H7 (cell line): ENCODE data around the gene AHNAK2. TPM values are rescaled to one million over a fixed set of nuclear protein-coding genes. Genes with fewer than 3 reads are reported as not detected.
"Not testable (repeated sequence)": the region's sequence is repeated elsewhere in the genome, so short reads cannot be mapped to it uniquely, and the experiment has no call there.

ENCODE experiments used
- DNase-seq: peaks from one replicate; pipeline ENCODE4 v3.0.0; 2012
- H3K27me3 ChIP-seq: 2 replicates; pipeline ENCODE4 v1.6.0; 2011; ENCODE audit warnings: mild to moderate bottlenecking, low read length; ENCODE audit not compliant: control insufficient read depth, insufficient read depth
- H3K36me3 ChIP-seq: replicated peaks from 2 replicates; pipeline ENCODE4 v1.5.1; 2011; ENCODE audit warnings: low read length; ENCODE audit not compliant: control insufficient read depth, insufficient read depth
- H3K4me3 ChIP-seq: 2 replicates; pipeline ENCODE4 v1.5.1; 2011; ENCODE audit warnings: low read depth, mild to moderate bottlenecking, control low read depth, low read length, moderate library complexity; ENCODE audit not compliant: insufficient read depth
- total RNA-seq: library from RNA; depleted of rRNA; stranded (reverse); fragments of >200 nt; shearing (Covaris generic); gene quantifications from 2 replicates; pipeline ENCODE4 v1.2.3, GENCODE V29; 2014

Gene AHNAK2
- total RNA-seq, 1 experiment from 2014 or later = 2.0 TPM

DNA sequence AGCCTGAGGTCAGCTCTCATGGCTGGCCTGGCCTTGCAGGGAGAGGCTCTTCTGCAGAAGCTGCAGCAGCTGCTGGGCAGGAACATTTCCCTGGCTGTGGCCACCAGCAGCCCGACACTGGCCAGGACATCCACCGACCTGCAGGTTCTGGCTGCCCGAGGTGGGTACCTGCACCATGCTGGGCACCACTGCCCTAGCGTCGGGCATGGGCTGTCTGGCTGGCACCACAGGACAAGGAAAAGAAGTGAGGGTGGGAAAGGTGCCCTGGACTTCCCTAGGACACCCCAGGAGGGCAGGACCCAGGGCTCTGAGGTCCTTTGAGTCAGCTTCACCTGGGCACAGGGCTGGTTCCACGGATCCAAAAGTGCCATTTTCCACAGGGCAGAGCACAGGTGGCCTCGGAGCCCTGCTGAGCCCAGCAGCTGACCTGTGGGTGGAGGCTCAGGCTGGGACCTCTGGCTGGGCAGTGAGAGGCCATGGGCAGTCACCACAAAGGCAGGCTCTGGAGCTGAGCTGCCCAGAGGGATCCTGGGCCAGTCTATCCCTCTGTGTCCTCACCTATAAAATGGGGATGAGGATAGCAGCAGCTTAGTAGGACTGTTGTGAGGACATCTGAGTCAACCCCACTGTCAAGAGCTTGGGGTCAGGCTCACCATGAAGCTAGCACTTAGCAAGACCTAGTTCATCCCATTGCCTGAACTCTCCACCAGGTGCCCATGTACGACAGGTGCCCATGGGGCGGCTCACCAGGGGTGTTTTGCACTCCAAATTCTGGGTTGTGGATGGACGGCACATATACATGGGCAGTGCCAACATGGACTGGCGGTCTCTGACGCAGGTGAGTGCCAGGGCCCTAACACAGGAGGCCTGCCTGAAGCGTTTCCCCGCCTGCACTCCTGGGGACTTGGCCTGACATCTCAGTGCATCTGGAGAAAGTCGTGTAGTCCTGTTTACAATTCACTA is 48.6 kb downstream of the AHNAK2 start:
- no peak for DNase-seq
- peaks cover 37% of the 10 kb centered on the region for H3K27me3 ChIP-seq
- H3K36me3 ChIP-seq = no peaks in the 10 kb centered on the region
- no peak overlapping the region for H3K4me3 ChIP-seq

DNA sequence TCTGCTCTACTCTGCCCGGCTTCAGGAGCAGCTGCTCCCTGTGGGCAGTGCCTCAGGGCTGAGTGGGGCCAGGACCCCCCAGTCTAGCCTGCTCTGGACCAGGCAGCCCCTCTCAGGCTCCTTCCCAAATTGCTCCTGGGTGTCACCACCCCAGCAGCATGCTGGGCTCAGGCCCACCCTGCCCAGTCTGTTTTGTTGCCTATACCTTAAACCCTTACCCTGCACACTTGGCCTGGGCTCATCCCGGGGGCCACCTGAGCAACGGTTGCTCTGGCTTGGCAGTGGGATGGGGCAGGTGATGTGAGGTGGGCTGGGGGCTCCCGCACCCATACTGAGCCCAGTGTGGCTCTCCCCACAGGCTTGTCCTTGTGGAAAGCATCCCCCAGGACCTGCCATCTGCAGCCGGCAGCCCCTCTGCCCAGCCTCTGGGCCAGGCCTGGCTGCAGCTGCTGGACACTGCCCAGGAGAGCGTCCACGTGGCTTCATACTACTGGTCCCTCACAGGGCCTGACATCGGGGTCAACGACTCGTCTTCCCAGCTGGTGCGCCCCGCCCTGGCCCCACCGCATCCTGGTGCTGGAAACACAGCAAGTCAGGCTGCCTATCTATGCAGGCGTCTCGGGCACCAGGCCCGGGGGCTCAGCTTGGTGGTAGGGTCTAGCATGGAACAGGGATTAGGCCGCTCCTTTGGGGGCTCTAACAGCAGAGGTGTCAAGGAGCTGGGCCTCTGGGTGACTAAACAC is 49.6 kb downstream of the AHNAK2 start:
- no peaks in the 10 kb centered on the region for H3K36me3 ChIP-seq

DNA sequence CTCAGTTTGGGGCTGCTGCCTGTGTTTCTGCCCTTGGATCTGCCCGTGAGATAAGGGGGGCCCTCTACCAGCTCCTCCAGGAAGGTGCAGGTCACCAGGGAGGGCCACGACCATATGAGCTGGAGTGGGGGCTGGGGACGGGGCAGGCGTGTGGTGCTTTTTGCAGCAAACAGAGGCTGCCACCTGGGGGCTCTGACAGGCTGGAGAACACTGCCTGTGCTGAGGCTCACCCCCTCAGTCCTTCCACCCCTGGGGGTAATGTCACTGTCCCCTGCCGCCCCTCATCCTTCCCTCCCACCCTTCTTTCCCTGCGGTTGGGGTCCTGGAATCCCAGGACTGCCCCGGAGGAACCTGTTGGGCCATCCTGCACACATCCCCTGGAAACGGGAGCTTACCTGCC is 50.3 kb downstream of the AHNAK2 start:
- peak; percentile 63 for DNase-seq
- H3K27me3 ChIP-seq = peaks cover 26% of the 10 kb centered on the region
- H3K4me3 ChIP-seq = no peak overlapping the region
- H3K36me3 ChIP-seq = no peaks in the 10 kb centered on the region

More for the DNA sequence above, 49.6 kb downstream of the AHNAK2 start:
- Histone ChIP-seq H3K4me3 (no peak overlapping the region), H3K27me3 (peaks cover 31% of the 10 kb centered on the region)
- DNase-seq = no peak

DNA sequence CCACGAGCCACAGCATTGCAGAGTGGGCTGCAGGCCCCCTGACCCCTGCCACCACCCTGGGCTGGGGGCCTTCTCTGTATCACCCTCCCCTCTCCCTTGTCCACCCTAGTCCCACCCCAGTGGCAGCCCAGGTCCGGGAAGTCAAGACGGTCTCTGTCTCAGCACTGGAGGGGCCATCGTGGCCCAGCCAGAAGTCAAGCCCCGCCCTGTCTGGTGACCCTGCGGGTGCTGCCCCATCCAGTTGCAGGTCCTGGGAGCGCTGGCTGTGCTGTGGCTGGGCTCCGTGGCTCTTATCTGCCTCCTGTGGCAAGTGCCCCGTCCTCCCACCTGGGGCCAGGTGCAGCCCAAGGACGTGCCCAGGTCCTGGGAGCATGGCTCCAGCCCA is 50.8 kb downstream of the AHNAK2 start:
- H3K36me3 ChIP-seq = no peaks in the 10 kb centered on the region
- DNase-seq = peak; percentile 71
- H3K4me3 ChIP-seq = no peak overlapping the region
- H3K27me3 ChIP-seq = peaks cover 22% of the 10 kb centered on the region

DNA sequence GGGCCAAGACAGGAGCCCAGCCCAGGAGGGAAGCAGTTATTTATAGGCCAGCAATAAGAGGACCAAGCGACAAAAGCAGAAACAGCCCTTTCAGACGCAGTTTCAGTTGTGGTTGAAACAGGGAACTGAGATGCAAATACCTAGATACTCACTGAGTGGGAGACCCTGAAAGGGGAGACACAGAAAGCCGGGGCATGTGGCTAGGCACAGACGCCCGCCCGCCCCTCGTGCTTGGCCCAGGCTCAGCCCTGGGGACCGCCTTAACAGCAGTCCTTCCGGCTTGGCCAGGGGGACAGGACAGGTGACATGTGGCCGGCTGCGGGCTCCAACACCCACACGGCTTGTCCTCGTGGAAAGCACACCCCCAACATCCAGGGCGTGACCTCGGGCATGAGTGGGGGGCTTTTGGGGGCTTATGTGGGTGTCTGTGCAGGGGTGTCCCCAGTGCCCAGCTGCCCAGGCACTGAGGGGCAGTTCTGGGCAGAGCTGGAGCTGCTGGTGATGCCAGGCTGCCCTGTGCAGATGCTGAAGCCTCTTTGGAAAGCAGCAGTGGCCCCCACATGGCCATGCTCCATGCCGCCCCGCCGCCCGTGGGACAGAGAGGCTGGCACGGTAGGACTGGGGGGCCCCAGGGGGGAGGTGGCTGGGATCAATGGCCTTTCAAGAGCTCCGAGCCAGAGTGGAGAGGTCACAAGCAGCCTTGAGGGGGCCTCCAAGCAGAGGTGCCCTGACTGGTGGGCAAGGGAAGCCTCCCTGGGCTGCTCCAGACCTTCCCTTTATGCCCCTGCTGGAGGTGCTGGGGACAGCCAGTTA is 51.3 kb downstream of the AHNAK2 start:
- Histone ChIP-seq H3K27me3 (peaks cover 16% of the 10 kb centered on the region; the same call in 1 of the 2 replicates), H3K4me3 (no peak overlapping the region), H3K36me3 (no peaks in the 10 kb centered on the region)
- no peak for DNase-seq

DNA sequence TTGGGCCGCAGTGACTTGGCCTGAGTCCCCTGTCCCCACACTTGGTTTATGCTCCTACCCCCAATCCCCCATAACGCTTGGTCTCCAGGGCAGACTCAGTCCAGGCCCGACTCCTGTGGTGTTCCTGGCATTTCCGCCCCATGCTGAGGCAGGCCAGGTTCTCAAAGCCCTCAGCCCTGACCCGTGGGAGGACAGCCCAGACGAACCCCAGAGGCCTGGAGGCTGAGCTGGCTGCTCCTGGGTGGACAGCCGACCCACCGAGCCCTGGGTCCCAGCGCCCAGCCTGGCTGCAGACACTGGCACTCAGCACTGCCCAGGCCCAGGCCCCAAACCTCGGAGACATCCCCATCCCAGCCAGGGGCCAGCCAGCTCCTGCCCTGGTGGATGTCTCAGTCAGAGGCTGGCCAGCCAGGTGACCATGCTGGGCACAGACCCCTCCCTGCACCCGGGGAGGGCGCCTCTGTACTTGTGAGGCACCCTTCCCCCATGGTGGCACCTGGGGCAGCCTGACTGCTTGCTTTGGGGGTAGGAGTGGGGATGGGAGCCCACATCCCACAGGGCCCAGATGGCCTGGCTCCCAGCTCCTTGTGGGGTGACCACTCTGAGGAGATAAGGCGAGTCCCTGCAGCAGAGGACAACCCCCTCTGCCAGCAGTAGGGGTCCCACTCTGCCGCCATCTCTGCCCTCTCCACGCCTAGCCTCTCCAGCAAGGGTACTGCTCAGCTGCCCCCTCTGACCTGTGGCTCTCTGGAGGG is 52.1 kb downstream of the AHNAK2 start:
- Histone ChIP-seq H3K27me3 (peaks cover 8% of the 10 kb centered on the region; the same call in 1 of the 2 replicates), H3K4me3 (no peak overlapping the region), H3K36me3 (no peaks in the 10 kb centered on the region)
- DNase-seq = peak; percentile 63

DNA sequence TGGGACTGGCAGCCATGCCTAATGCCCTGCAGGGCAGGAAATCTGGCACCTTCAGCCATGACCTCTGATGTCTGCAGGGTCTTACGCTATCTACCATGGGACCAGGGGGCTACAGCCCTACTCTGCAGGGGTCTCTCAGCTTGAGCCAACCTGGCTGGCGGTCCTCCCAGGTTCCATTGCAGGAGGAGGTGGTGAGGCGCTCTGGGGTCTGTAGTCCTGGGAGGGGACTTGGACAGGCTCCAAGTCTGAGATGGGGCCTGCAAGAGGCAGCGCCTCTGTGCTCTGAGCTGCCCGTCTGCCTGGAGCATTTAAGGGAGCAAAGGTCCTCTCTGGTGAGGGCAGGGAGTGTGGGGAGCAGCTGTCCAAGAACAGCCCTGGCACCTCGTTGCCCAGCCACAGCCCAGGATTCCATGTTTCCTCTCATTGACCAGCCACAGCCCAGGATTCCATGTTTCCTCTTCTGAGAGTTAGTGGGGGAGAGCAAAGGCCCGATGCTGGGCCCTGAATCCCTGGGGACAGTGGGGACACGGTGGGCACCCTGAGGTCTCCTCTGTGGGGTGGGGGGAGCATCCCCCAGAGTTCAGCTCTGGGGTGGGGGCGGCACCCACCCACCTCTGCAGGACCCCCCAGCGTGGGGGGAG is 52.8 kb downstream of the AHNAK2 start:
- no peak overlapping the region for H3K4me3 ChIP-seq
- H3K36me3 ChIP-seq = no peaks in the 10 kb centered on the region
- peaks cover 1% of the 10 kb centered on the region; the same call in 1 of the 2 replicates for H3K27me3 ChIP-seq
- no peak for DNase-seq

DNA sequence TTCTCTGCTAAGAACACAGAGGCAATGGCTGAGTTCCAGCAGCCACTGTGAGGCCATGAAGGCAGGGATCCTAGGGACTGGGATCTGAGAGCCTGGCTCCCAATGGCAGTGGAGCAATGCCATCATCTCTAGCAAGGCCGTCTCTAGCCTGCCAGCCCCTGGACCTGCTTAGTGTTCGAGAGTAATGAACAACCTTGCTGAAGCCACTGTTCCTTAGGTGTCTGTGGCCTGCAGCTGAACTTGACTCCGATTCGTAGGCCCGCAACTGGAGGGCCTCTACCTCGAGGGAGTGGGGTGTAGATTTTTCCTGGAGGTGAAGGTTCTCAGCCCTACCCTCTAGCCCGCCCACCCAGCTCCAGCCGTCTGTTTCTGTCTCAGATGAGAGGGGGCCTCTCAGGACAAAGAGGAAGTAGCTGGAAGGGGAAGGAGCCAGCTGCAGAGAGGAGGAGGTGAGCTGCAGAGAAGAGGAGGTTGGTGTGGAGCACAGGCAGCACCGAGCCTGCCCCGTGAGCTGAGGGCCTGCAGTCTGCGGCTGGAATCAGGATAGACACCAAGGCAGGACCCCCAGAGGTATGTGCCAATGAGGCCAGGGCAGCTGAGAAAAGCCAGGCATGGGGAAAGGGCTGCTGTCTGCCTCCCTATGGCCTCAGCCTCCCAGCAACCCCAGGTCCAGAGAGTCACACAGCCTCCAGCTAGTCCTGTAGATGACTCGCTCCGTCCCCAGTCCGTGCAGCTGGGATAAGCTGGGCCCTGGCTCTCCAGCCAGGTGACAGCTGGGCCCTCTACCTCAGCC is 53.6 kb downstream of the AHNAK2 start, which contains the start of gene PLD4:
Gene PLD4 (plus strand): TSS at position 459 of the 793 bp plus-strand sequence. CDS start 2,262 bp downstream, outside the sequence.
- peaks cover 1% of the 10 kb centered on the region; the same call in 1 of the 2 replicates for H3K27me3 ChIP-seq
- peak; percentile 35 for DNase-seq
- no peaks in the 10 kb centered on the region for H3K36me3 ChIP-seq
- no peak within 1 kb of the TSS for H3K4me3 ChIP-seq

DNA sequence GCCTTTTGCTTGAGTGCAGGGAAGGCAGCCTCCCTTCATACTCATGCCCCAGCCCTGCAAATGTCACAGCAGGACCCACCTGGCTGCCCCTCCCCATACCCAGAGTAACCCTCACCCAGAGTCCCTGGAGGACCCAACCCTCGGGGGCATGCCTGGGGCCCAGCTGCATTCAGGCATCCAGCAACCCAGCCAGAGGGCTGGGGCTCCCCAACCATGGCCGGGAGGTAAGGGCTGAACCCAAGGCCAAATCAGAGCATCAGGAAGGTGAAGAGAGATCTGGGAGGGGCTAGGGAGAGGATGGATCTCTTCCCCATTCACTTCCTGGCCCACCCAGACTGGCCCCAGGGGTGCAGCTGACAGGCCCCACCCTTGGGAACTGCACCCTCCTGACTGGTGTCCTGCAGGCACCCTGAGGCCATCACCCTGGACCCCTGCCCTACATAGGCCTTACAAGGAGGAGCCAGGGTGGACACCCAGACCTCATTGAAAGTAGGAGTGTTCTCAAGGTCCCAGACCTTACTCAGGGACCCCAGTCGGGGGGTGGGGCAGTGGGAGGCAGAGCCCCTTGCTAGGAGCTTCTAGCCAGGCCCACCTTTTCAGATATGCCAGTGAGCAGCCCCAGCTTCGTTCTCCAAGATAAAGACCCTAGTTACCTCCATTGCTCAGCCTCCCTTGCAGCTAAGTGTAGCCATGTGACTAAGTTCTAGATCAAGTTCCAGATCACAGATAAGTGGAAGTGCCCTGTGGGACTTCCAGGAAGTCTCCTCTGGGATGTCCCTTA is 54.3 kb downstream of the AHNAK2 start:
- Histone ChIP-seq H3K27me3 (no peaks in the 10 kb centered on the region), H3K36me3 (no peaks in the 10 kb centered on the region), H3K4me3 (no peak overlapping the region)
- DNase-seq = peak; percentile 21

DNA sequence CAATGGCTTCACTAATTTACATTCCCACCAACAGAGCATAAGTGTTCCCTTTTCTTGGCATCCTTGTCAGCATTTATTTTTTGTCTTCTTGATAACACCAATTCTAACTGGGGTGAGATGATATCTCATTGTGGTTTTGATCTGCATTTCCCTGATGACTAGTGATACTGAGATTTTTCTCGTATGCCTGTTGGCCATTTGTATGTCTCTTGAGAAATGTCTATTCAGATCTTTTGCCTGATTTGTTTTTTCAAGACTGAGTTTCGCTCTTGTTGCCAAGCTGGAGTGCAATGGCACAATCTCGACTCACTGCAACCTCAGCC is 58.2 kb downstream of the AHNAK2 start:
- no peak overlapping the region for H3K4me3 ChIP-seq
- no peaks in the 10 kb centered on the region for H3K36me3 ChIP-seq
- no peaks in the 10 kb centered on the region for H3K27me3 ChIP-seq
- no peak for DNase-seq

DNA sequence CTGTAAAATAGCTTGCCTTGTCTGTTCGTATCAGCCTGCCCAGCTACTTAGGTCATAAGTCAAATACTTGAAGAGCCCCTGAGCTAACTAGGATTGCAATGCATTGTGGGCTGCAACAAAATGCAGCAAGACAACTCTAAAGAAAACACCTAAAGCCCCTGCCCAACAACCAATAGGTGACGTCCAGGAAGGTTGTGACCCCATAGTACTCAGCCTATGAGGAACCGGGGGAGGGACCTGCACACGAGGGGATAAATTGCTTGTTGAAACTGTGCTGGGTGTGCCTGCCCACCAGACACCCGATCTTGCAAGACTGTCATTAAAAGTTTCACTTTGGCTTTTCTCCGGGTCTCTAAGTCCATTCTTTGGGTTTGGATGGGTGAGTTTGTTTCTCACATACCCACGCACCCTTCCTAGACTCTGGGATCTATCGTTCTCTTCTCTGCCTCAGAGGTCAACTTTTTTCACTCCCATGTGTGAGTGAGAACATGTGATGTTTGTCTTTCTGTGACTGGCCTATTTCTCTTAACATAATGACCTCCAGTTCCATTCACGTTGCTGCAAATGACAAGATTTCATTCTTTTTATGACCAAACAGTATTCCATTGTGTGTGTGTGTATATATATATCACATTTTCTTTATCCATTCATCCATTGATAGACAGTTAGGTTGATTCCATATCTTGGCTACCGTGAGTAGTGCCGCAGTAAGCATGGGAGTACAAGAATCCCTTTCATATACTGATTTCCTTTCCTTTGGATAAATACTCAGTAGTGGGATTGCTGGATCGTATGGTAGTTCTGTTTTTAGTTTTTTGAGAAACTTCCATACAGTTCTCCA is 58.8 kb downstream of the AHNAK2 start:
- DNase-seq, H3K36me3 ChIP-seq, H3K27me3 ChIP-seq, H3K4me3 ChIP-seq: not testable (repeated sequence)
